GOT3 (cell line): ENCODE data around the gene MVB12B.

Experiments
- DNase-seq: peaks from one replicate; lab custom pipeline; 2025; ENCODE audit warnings: mixed read lengths; lab: John Stamatoyannopoulos, UW

MVB12B gene

DNA sequence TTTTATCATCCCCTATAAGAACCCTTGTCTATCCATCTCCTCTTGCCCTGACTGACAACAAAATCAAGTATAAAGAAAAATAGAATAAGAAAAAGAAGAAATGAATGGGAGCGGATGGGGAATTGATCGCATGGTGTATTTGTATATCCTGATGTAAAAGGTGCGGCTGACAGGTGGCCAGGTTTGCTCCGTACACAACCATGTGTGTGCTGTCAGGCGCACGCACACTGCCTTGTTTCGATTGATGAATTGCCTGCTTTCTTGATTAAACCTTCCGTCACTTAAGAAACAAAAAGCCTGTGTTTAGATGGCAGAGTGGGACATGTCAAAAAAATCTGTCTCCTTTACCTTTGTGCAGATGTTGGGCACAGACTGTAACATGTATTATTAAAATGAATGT is 102.6 kb downstream of the MVB12B start:
- no peak for DNase-seq

- no peak for DNase-seq
Observed at GRCh38 chr9:126430124-126430523, 103.5 kb downstream of the MVB12B start.

DNA sequence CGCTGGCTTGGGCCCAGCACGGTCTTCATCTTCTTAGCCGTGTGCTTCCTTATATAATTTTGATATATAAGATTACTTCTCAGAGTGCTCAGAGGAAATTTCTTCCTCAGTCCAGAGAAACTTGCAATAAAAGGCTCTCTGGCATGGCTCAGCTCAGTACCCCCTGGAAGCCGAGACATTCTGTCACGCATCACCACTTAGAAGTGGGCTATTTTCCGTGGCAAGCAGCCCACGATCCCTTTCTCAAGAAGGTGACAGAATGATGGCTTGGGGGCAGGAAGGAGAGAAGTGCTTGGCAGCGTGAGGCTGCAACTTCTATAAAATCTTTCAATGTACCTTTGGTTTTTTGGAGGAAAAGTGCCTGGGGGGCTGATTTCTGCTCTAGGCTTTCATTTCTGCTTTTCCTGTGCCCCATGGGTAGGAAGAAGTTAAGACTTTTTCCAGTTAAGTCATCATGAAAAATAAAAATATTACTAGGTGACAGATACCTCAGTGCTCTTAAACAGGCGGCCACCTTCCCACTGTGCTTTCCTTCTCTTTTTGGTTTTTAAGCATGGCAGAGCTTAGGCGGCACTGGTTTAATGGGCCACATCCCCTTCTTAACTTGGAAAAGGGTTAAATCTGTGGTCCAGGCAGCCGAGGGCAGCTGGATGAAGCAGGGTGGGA is 104.6 kb downstream of the MVB12B start:
- DNase-seq: no peak

DNA sequence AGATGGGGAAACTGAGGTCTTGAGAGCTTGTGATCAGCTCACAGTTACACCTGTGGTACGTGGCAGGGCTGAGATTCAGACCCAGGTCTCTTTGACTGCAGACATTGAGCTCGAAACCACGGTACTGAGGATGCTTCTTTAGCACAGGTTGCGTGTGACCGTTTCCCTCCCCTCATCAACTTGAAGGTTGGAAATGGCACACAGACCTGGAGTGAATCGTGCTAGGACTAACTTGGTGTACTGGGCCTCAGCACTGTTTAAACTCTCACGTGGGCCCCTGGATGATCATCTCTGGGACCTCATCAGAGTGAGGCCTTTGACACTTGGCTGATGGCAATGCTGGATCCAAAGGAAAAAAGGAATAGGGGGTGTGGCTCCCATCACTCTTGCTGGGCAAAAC is 106.0 kb downstream of the MVB12B start:
- no peak for DNase-seq

DNA sequence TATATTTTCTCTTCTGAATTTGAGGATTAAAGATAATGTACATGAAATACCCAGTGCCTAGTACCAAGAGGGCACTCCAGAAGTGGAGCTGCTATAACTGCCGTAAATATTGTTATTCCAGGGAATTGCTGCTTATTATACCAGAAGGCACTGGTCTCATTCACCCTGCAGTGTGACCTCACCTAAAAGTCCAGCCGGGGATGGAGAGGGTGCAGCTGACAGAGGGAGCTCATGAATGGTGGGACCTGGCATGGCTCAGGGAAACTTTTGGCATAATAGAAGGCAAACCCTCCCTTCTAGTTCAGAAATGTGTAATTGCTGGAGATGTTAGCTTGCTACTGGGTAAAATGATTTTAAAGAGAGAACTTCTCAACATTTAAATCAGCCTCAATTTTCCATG is 108.5 kb downstream of the MVB12B start:
- no peak for DNase-seq

DNA sequence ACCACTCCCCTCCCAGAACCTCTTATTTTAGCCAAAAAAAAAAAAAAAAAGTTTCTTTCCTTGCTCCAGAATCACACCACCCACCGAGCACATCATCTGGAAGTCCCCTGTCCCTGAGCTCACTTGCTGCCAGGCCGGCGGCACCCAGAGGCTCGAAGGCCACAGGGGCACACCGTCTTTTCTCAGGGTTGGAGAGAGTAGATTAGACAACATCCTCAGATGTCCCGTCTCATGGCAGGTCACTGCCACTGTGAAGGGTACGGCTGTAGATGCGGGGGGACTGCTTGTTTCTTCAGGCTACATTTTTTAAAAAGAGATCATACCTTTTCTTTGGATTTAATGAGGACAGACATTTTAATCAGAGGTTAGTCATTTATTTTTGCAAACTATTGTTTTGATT is 109.0 kb downstream of the MVB12B start:
- no peak for DNase-seq

DNA sequence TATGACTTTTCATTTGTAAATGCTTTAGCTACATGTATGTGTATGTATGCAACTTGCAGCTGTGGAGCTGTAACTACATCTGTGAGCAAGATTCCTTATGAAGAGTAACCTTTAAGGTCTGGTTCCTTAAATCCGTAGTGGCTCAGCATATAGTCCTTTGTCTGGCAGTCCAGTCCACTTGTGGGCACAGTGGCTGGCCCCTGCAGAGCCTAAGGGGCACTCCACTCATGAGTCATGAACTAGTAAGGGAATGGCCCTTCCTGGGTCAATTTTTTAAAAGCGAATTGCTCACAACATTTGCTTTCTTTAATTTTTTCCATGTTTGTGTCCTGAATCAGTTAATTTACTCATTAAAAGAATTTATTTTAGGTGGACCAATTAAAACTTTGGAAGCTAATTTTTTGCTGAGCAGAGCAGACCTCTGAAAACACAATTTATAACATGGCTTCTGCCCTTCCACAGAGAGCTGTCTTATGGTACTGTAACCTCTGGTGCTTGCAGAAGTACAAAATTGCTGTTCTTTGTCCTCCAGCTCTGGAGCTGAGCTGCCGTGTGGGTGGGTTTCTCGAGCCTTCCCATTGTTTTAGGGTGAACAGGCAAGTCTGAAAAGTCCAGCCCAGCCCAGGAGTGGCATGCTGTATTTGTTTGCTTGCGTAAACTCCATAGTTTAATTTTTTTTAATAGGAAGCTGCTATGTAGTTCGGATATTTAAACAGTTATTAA is 110.1 kb downstream of the MVB12B start:
- DNase-seq: no peak

DNA sequence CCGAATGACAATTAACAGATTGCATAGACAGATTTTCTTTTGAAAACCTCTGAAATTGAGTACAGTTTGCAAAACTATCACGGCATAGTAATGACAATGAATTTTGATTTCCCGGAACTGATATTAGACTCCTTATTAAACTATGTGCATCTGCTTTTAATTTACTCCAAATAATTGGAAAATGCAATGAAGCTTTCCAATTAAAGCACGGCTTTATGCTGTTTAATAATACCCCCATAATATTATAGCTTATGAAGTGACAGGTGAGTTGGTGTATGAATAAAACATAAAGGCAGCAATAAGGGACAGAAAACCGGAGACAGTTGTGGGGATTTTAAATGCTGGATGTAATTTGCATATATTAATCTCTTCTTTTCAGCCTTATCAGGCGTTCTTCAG is 110.6 kb downstream of the MVB12B start:
- DNase-seq: no peak

DNA sequence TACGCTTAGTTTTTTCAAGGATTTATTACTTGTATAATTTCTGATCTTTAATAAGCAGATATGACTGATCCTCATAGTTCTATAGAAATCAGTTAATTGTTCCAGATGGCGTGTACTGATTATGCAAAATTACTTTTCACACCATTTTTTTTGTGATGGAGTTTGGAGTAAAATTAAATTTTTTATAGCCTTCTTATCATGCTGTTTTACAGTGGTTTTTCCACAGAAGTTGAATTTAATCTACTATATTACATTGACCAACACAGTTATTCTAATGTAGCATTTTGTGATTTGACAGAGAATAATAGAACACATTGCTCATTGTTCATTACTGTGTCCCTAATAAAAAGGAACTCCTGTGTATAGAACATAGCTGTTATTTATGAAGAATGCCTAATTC is 111.1 kb downstream of the MVB12B start:
- DNase-seq: no peak

- DNase-seq: no peak
Observed at GRCh38 chr9:126438741-126439401, 112.2 kb downstream of the MVB12B start.

- DNase-seq: no peak
Observed at GRCh38 chr9:126439402-126439765, 112.8 kb downstream of the MVB12B start.

DNA sequence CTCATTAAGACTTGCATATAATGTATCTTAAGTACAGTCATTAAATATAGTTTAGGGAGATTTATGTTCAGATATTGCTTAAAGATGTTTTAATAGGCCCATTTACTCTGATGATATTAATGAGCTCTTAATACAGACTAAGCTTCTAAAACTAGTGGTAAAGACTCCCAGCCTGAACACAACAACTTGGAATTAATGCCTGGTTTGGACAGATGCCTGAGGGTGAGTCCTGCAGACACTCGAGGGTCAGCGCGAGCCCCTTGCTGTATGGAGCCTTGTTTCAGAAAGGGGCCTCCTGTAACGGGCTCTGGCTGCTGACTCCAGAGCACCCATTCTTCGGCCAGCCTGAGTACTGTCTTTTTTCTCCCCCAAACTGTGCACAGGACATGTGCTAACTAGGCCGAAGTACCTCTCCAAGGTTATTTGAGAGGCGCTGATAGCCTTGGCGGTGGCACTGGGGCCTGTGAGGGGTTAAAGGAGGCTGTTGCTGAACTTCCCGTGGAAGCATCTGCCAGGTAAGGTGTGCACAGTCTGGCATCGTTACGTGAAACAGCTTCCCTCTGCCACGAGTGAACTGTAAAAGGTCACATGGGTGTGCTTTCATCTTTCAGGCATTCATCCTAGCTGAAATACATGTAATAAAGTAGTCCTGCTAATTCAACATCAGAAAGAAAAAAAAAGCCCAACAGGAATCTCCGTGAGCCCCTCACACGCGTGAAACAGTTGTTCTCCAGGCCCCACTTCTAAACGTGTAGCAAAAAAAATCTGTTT is 113.4 kb downstream of the MVB12B start:
- no peak for DNase-seq

DNA sequence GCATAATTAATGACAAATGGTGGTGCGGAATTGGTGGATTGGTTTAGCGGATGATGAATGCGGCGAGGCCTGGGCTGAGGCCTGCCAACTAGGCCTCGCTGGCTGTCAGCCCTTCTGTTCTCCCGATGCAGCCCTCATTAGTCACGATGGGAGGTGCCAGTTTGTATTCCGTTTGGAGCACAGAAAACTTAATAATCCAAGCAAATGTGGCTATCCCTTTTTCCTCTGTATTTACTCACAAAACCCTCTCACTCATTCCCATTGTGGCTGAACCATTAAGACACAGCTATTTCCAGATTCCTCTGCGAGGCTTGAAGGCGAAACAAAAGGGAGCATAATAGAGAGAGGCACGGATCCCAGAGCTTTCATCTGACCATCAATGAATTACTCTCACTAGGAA is 114.3 kb downstream of the MVB12B start:
- no peak for DNase-seq

GRCh38 chr9:126442636-126443035 is 116.0 kb downstream of the MVB12B start:
- no peak for DNase-seq

DNA sequence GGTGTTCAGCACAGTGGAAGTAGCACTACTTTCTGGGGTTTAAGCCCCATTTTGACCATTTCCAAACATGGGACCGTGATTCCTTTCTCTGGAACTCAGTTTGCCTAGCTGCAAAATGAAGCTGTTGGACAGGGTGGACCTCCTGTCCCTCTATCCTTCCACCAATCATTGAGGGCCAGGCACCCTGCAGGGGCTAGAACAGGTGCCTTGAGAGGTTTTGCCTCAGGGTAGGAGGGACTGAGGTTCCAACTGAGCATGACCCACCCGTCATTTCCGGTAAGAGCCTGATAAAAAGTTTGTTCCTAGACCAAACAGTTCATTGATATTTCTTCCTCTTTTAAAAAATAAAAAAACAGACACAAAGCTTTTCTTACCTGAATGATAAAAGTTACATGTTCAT is 116.5 kb downstream of the MVB12B start:
- no peak for DNase-seq

GRCh38 chr9:126448136-126448535 is 121.5 kb downstream of the MVB12B start:
- DNase-seq: no peak

DNA sequence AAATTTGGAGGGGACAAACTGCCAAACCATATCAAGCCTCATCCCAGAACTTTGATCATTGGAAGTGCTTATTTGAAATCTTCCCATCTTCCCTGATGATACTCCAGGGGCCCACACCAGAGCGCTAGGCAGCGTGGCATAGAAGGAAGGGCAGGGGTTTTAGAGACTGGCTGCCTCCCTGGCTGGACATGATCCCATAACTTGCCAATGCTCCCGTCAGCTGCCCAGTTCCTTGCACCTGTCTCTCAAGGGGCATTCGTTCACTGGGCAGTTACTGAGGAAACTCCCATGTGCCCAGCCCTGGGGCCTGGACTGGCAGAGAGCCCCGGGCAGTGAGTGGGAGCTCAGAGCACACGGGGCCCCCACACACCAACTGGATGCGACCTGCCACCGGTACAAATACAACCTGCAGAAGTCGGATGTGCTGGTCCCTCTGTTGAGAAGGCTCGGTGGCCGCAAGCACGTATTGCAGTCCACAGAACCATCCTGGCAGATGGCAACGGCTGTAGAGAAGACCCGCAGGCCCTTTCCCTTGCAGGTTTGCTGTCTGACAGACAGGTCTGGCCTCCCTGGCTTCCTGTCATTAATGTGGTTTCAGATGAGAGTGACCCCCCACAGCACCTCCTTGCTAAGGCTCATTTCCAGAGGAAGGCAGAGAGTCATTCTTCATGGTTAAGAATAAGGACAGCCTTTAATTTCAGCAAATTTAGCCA is 122.4 kb downstream of the MVB12B start:
- DNase-seq: no peak

DNA sequence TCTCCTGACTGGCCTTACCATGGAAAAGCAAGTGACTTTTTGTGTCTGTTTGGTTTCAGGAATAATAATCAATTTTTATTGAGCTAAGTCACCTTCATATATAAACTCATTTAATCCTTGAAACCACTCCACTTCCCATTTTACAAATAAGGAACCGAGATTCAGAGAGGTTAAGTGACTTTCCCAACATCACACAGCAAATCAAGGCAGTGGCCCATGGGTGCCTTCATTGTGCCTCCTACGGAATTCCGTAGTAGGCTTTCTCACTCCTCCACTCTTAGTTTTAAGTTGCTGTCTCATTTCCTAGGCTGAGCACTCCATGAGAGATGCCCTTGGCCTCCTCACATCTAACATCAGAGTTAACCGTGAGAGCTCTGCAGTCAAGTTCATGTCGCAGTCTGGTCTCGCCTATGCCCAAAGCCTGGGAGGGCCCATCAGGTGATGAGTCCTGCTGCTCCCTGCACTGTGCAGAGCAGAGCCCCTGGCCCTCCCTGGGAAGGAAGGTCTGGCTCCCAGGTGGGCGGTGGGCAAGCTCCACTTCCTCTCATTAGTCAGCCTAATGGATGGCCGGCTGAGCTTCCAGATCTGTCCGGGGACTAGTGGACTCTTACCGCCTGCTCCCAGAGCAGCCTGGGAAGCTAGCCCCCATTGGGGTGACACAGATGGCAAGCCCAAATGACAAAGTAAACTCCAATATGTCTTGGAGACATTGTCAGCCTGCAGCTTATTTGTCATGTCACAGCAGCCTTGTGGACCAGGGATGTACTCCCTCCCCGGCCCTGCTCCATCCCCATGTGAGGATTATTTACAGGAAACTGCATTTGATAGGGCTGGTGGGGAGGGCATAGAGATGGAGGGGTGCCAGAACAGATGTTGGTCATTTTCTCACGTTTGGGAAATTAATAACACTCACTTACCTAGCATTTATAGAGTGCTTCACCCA is 123.4 kb downstream of the MVB12B start:
- no peak for DNase-seq

- no peak for DNase-seq
Observed at GRCh38 chr9:126450668-126451205, 124.1 kb downstream of the MVB12B start.

DNA sequence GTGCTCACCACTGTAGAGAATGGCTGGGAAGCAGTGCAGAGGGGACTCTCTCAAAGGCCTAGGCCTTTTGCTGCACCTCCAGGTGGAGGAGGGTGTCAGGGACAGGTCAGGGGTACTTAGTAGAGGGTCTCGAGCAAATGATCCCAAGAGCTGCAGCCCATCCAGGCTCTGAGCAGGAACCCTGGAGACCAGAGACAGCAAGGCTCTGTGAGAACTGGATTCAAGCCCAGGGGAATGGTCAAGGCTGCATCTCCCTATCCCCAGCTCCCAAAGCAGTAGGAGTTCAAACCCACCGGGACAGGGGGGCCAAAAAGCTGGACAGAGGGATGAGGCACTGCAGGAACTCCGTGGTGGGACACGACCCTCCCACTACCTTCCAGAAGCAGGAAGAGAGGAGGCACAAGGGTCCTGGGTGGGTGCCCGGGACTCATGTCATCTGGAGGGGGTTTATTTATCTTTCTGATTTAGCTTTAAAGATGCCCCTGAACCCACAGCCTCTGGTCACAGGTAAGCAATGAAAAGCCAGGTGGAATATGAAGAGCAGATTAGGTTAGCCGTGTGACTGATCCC is 124.8 kb downstream of the MVB12B start:
- no peak for DNase-seq
